ENCODE measurements around the gene SPTY2D1.
"Not testable (repeated sequence)": the region's sequence is repeated elsewhere in the genome, so short reads cannot be mapped to it uniquely, and the experiment has no call there.

Gene SPTY2D1, protein sequence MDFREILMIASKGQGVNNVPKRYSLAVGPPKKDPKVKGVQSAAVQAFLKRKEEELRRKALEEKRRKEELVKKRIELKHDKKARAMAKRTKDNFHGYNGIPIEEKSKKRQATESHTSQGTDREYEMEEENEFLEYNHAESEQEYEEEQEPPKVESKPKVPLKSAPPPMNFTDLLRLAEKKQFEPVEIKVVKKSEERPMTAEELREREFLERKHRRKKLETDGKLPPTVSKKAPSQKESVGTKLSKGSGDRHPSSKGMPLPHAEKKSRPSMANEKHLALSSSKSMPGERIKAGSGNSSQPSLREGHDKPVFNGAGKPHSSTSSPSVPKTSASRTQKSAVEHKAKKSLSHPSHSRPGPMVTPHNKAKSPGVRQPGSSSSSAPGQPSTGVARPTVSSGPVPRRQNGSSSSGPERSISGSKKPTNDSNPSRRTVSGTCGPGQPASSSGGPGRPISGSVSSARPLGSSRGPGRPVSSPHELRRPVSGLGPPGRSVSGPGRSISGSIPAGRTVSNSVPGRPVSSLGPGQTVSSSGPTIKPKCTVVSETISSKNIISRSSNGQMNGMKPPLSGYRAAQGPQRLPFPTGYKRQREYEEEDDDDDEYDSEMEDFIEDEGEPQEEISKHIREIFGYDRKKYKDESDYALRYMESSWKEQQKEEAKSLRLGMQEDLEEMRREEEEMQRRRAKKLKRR

DNA sequence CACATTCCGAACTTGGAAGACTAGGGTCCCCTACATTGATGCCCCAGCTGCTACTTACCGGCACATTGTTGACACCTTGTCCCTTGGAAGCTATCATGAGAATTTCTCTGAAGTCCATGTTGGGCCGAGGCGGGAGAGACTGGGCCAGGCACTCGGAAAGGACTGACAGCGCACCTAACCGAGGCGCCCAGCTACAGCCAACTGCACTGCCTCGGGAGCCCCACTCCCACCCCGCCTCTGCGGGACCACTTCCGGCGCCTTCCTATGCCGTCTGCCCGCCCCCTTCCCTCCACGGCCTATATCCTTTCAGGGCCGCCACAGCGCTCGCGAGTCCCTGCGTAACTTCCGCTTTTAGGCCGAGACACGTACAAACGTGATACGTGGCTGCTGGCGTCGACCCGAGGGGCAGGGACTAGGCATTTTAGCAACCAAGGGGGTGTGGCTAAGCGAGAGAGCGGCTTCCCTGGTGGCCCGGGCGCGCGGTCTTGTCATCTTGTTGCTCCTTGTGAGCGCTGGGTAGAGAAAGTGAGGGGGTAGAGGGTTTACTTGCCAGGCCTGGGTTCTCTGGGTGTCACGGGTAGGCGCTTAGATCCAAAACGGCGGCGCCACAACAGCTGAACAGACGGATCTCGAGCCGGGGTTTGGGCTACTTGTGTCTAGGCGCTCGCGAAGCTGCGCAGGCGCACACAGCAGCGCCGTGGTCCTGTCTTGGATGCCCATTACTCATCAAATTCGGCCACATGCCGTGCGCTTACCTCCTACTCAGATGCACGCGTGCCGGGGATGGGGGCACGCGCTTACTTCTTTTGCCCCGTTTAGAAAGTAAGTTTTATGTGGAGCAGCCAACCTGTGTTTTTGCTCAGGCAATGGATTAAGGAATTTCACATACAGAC, at the start of gene SPTY2D1:
SPTY2D1 (minus strand) TSS at position 203 of the 893 bp plus-strand sequence; CDS start at position 118, 85 bp downstream.
- peak; percentile 95 for DNase-seq (ENCODE audit: low read depth)

DNA sequence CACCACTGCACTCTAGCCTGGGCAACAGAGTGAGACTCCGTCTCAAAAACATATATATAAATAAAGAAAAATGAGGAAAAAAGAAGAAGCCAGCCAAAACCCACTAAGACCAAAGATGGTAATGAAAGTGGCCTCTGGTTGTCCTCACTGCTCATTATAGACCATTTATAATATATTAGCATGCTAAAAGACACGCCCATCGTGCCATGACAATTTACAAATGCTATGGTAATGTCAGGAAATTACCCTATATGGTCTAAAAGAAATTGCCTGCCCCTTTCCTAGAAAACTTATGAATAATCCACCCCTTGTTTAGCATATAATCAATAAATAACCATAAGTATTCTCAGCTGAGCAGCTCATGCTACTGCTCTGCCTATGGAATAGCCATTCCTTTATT, 48.3 kb upstream of the SPTY2D1 start:
- no peak for DNase-seq (ENCODE audit: low read depth)

DNA sequence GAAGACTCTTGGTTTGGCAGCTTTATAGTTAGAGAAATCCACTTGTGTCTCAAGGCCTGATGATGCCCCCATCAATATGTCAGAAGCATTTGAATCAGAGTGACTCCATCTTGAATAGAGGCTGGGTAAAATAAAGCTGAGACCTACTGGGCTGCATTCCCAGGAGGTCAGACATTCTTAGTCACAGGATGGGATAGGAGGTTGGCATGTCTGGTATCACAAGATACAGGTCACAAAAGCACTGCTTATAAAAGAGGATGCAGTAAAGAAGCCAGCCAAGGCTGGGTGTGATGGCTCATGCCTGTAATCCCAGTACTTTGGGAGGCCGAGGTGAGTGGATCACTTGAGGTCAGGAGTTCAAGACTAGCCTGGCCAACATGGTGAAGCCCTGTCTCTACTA, 47.8 kb upstream of the SPTY2D1 start:
- not testable (repeated sequence) for DNase-seq (ENCODE audit: low read depth)

DNA sequence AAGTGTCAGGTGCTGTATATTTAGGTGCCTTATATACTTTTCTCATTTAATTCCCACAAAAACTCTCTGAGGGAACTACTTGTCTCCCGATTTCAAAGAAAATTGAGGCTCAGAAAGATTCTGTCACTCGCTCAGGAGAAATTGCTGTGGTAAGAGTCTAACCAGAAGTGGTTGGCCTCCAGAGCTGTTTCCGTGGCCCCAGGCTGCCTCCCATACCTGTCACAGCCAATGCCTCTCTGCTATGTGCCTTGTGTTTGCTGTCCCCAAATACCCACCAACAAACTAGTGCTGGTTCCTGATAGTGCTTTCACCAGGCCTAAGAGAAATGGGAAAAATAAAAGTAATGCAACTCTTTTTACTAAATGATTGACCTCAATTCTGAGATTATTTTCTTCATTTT, 43.4 kb upstream of the SPTY2D1 start:
- DNase-seq (ENCODE audit: low read depth): no peak

DNA sequence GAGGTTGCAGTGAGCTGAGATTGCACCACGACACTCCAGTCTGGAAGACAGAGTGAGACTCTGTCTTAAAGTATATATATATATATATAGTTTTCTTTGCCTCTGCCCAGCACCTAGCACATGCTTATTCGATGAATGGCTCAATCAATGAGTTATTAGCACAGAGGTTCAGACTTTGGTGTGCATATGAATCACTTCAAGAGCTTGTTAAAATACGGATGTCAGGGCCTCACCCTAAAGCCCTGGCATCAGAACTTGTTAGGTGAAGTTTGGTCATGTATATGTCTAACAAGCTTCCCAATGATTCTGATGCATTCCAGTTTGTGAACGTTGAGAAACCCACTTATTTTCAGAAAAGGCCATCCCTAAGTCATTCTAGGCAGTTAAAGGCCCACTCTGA, 42.7 kb upstream of the SPTY2D1 start:
- DNase-seq (ENCODE audit: low read depth): no peak

DNA sequence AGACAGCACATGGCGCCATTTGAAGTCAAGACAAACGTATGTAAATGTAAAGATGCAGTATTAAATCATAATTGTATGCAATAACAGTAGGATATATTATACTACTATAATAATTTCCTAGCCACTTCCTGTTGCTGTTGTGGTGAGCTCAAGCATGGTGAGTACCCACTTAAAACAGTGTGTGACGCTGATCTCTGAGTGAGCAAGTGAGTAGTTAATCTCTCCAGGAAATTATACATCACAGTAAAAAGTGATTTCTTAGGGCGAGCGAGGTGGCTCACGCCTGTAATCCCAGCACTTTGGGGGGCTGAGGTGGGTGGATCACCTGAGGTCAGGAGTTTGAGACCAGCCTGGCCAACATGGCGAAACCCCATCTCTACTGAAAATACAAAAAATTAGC, 38.1 kb upstream of the SPTY2D1 start:
- DNase-seq (ENCODE audit: low read depth): not testable (repeated sequence)

DNA sequence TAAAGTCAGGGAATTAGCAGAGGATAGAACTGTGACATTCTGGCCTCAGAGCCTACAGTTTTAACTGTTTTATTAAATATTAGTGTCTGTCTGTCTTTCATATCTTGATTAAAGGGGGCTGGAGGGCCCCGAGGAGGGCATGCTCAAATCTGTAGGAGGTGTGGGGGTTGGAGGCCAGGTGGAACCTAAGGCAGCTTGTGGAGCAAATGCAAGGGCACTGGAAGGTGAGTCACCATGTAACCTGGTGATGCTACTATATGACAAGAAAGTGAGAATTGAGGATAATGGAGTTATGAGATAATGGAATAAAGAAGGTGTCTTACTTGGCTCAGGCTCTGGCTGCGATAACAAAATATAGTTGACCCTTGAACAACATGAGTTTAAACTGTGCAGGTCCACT, 37.1 kb upstream of the SPTY2D1 start:
- no peak for DNase-seq (ENCODE audit: low read depth)

DNA sequence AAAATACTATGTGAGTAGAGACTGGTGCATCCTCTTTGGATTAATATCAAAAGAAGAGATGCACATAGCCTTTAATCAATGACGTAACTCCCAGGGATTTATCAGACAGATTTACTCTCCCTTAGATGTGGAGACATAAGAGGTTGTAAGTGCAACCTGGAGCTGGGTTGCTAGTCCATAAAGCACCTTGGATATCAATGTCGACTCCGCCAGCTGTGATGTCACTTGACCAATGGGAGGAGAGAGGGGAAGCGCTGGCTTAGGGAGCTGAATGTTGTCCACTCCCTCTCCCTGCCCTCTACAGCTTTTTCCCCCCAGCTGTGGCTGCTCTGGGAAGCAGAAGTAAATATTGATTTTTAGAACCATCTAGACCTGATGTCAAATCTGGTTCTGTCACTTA, 35.6 kb upstream of the SPTY2D1 start:
- DNase-seq (ENCODE audit: low read depth): no peak

DNA sequence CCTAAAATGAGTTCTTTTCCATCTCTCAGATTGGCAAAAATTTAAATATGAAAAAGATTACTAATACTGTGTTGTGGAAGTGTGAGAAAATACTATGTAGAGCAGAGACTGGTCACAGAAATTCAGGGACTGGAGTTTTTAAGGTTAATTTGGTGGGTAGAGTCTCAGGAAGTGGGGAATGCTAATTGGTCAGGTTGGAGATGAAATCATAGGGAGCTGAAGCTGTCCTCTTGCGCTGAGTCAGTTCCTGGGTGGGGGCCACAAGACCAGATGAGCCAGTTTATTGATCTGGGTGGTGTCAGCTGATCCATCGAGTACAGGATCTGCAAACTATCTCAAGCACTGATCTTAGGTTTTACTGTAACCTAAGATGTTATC, 35.1 kb upstream of the SPTY2D1 start:
- no peak for DNase-seq (ENCODE audit: low read depth)

DNA sequence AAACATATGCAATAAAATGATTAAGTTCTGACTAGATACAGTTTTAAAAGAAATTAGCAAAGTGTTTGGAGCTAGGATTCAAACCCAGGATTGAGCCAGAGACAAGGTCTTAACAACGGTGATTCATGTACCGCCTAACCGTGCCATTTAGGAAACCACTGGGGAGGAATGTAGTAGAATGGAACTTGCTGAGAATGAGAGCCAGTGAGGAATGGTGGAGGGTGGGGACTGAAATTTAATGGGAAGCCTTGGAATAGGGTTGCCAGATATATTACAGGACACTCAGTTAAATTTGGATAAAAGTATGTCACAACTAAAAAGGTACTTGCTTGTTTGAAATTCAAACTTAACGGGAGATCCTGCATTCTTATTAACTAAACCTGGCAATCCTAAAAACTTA, 34.0 kb upstream of the SPTY2D1 start:
- DNase-seq (ENCODE audit: low read depth): no peak

DNA sequence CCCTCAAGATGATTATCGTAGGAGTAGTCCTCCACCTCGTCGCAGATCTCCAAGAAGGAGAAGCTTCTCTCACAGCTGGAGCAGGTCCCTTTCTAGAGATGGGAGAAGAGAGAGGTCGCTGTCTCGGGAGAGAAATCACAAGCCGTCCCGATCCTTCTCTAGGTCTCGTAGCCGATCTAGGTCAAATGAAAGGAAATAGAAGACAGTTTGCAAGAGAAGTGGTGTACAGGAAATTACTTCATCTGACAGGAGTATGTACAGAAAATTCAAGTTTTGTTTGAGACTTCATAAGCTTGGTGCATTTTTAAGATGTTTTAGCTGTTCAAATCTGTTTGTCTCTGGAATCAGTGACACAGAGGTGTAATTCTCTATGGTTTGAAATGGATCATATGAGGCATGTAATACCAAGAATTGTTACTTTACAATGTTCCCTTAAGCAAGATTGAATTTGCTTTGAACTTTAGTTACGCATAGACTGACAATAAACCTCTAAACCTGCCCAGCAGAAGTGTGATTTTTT, 31.3 kb upstream of the SPTY2D1 start:
- not testable (repeated sequence) for DNase-seq (ENCODE audit: low read depth)

DNA sequence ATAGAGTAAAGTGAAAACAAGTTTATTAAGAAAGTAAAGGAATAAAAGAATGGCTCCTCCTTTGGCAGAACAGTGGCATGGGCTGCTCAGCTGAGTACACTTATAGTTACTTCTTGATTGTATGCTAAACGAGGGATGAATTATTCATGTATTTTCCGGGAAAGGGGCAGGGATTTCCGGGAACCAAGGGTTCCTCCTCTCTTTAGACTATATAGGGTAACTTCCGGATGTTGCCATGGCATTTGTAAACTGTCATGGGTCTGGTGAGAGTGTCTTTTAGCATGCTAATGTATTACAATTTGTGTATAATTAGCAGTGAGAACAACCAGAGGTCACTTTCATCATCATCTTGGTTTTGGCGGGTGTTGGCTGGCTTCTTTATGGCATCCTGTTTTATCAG, 23.5 kb upstream of the SPTY2D1 start:
- no peak for DNase-seq (ENCODE audit: low read depth)

DNA sequence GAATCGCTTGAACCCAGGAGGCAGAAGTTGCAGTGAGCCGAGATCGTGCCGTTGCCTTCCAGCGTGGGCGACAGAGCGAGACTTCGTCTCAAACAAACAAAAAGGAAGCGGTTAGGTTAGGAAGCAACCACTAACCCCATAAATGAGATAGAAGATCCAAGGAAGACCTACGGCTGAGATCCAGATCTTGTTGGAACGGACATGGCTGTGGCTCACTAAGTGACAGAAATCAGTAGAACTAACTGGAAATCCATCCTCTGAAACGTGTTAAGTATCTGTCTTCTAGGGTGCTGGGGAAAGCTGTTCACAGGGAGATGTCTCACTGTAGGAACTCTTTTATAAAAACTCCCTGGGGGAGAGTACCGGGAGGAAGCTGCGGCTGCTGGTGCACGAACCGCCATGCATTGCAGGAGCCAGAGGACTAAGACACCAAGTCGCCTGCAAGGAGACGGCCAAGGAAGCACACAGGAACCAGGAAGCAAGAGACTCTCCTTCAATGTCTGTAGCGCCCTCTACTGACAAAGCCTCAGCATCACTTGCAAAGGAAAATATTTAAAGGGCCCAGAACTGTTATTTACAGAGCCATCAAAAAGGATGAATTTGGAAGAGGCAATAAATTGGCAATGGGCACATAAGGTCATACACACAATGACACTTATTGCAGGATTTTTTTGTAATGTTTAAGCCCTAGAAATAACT, 16.9 kb upstream of the SPTY2D1 start:
- no peak for DNase-seq (ENCODE audit: low read depth)

DNA sequence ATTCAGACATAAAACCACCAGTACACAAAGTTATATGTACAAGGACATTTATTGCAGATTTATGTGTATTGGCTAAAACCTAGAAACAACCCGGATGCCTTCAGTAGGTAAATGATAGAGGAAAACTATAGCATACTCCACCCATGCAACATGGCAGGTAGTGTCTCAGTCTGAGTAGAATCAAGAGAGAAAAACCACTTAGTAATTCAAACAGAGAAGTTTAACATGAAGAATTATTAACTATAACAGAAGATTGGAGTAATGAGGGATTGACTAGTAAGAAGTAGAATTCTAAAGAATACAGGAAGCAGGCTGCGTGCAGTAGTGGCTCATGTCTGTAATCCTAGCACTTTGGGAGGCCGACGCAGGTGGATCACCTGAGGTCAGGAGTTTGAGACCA, 16.2 kb upstream of the SPTY2D1 start:
- DNase-seq (ENCODE audit: low read depth): no peak

DNA sequence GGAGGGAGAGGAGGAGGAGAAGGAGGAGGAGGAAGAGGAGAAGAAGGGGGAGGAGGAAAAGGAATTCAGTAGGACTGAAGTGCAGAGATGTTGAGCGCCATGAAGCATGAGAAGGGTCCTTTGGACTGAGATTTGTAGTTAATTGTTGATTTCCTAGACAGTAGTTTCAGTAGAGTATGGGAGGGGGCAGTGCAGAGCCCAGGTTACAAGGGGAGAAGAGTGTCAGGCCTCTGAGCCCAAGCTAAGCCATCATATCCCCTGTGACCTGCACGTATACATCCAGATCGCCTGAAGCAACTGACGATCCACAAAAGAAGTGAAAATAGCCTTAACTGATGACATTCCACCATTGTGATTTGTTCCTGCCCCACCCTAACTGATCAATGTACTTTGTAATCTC, 8.9 kb upstream of the SPTY2D1 start:
- not testable (repeated sequence) for DNase-seq (ENCODE audit: low read depth)

DNA sequence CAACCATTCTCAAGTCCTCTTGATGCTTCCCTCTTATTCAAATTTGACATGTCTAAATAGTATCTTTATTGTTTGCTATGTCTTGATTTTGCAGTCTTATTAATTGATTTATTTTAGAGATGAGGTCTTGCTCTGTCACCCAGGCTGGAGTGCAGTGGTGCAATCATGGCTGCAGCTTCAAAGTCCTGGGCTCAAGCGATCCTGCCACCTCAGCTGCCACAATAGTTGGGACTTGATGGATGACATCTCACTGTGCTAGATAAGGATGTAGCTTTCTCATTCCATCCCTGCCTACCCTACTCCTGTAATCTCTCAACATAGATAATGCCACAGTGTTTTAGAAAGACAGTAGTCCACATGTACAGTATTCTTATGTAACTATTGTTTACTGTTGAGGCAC, 7.5 kb upstream of the SPTY2D1 start:
- DNase-seq (ENCODE audit: low read depth): no peak

DNA sequence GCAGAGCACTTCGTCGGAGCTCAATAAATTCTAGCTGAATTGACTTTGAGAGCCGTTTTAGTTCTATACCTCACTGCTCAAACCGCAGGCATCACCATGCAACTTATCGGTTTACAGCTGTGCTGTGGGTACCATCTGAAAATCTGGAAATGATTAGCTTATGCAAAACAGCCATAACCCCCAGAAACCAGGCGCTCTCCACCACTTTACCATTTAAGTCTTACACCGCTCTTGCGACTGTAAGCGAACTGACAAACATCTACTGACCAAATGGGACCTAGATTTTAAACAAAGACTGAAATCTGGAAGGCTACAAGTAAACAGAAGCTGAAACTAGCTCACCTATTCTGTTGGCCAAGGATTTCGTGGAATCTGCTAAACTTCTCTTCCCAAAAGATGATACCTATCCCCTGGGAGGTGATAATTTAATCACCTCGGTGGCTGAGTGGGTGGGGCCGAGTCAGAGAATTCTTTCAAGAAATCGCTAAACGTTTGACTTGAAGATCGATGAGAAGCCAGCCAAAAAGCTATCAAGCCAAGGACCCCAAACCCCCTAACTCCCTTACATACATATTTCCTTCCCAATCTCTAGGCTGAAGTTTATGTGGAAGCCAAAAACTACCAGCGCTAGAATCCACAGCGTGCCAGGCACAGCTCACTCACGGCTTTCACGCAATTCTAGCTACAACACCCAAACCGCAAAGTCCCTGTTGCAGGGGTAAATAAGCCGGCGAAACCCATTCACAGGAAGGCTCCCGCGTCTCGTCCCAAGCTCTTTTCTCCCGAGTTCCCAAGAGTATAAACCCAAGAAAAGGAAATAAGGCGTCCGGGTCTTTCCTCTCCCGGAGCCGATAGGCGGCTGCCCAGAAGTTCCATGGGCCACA, 644 bp downstream of the SPTY2D1 start:
- DNase-seq (ENCODE audit: low read depth): no peak

DNA sequence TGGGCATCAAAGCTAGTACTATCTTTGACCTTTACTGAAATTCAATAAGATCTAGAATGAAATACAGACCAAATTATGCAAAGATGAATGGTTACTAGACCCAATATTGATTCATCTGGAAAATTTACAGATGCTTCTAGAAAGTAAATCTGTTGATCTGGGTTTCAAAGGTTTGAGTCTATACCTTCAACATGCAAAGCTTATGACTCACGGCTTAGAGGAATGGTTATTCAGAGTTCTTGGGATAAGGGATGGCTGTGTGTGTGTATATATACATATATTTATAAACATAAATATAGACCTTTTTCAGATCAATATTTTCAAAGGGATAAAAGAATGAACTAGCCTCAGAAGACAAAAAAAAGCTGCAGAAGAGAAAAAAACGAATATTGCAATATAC, 1.3 kb downstream of the SPTY2D1 start:
- DNase-seq (ENCODE audit: low read depth): no peak

DNA sequence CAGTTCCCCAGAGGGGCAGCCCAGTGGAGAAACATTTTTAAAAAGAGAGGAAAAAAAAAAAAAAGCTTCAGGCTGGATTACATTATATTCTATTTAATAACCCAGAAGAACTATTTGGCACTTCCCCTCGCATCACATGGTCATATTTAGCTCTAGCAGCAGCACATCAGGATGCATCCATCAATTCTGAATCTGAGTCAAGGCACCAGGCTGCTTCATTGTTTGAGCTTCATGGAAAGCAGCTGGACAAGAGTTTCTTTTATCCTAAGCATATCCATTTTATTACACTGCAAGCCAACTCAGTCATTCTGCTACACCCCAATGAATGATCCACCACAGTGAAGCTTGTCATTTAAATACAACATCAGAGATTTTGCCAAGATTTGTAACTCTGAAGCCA, 10.0 kb downstream of the SPTY2D1 start:
- DNase-seq (ENCODE audit: low read depth): no peak

DNA sequence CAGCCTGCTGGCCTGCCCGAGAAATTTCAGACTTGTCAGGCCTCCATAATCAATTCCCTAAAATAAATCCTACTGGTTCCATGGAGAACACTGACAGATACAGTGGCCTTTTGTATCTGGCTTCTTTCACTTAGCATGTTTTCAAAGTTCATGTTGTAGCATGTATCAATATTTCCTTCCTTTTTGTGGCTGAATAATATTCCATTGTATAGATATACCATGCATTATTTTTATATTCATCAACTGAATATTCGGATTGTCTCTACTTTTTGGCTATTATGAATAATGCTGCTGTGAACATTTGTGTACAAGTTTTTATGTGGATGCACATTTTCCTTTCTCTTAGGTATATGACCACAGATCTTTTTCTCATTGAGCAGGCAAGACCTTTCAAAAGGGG, 10.4 kb downstream of the SPTY2D1 start:
- no peak for DNase-seq (ENCODE audit: low read depth)

All from stimulated activated CD8-positive, alpha-beta memory T cell treated with anti-CD3 and anti-CD28 coated beads, Interleukin-4, amount 100 ng/mL, for 24 hours (primary cell).